Measurements from ENCODE around the gene FCHO1.

FCHO1 gene

DNA sequence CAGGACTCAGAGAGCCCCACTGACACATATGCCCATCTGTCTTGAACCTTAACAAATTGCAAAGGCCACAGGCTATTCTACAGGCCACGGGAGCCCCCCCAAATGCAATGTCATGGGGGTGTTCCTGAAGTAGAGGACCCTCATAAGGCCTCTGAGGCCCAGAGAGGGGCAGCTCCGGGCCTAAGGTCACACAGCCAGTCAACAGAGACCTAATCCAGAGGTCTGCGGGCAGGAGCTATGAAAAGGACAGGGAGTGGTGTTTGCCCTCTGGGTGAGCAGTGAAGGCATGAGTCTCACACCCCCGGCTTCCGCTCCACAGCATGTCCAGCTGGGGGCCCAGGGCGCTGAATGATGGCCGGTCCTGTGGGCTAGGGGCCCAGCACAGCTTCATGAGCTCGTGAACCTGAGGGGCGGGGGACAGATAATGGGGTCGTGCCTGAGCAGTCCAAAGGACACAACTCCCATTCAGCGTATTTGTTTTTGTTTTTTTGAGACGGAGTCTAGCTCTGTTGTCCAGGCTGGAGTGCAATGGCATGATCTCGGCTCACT lies 75.3 kb downstream of the FCHO1 start:
- no peak for DNase-seq

DNA sequence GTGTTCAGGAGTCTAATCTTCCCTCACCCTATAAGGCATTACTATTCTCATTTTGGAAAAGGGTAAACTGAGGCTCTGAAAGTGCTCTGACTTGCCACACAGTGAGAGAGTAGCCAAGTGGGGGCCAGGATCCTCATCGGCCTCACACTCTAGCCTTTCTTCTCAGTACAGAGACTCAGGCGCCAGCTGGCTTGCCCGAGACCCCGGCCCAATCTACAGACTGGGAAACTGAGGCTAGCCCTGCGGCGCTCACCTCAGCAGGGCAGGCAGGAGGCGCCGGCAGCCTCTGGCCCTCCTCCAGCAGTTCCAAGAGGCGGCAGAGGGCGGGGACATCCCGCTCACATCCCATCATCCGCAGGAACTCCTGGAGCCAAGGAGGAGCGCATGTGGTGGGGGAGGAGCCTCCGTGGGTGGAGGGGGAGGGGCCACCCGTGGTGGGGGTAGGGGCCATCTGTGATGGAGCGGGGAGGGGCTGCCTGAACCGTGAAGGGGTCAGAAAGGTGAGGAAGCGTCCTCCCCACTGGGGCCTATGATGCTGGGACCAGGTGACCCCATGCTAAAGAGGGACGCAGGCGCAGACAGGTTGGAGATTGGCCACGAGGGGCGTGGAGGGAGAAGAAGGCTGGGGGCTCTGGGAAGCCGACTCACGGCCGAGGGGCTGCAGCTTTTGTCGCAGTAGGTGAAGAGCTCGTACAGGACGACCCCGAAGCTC lies 78.7 kb downstream of the FCHO1 start:
- peak in 30 of 56 donors; percentile 2 to 71 (median 27) for DNase-seq

DNA sequence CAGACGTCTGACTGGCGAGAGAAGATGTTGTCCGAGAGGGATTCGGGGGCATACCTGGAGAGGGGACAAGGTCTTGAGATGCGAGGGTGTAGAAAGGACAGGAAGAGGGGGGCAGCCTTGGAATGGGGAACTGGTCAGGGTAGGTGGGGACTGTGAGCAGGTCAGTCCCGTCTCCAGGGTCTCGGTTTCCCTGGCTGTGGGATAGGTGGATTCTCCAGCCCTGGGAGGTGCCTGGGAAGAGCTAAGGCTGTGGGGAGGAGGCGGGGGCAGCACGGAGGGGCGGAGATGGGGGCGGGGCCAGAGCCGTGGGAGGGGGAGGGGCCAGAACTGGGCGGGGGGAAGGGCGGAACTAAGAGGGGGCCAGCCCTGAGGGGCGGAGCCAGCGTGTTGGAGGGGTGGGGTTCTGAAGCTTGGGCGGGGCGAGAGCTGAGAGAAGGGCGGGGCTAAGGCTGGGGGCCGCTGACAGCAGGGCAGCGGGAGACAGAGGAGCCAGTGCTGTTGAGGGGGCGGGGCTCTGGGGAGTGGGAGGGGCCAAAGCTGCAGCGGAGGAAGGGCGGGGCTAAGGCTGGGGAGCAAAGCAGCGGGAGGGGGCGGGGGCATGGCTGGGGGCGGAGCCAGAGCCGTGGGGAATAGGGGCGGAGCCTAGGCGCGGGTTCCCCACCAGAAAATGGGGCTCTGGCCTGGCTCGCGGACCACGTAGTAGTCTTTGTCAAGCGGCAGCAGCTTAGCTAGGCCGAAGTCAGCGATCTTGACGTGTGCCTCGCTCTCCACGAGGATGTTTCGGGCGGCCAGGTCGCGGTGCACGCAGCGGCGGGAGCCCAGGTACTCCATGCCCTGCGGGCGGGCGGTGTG lies 79.5 kb downstream of the FCHO1 start:
- peak in 50 of 56 donors; percentile 7 to 91 (median 71) for DNase-seq

DNA sequence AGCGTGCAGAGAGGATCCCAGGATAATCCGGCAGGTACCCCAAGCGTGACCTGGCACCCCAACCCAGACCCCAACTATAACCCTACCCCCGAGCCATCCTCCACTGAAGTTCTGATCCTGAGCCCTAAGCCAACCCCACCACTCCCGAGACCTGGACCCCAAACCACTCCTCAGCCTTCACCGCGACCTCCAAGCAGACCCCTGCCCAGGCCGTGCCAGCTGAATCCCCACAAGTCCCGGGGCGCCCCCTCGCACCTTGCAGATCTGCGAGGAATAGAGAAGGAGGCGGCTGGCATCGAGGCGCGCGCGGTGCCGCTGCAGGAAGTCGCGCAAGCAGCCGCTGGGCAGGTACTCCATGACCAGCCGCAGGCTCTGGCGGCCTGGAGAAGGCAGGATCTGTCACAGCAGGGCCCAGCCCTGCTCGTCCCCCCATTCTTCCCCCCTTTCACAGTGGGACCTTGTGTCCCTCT lies 80.2 kb downstream of the FCHO1 start:
- DNase-seq = peak in 3 of 56 donors; percentile 2 to 19 (median 13)

DNA sequence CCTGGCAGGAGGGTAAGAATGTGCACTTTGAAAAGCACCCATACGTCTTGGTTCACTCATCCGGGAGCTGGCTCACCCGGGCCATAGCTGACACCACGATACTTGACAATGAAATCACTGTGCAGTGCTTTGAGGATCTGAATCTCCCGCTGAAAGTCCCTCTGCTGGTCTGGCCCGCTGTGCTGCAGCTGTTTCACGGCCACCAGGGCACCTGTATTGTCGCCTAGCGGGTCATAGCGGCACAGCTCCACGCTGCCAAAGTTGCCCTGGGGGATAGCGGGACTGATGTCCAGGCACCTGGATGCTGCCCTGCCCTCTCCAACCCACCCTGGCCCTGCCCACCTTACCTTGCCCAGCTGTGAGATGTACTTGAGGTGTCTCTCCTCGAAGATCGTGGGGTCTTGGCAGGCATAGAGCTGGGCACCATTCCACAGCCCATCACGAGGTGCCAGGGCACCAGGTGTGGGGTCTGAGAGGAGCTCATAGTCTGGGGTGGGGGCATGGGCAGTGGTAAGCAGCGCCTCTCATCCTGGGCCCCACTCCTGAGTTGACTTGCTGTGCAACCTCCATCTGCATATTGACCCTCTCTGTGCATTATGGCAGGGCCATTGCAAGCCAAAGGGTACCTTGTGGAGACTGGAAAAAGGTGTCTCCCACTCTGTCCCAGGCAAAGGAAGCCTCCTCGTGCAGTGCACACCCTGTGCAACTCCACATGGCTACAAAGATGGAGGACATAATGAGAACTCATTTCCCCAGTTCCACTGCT lies 81.3 kb downstream of the FCHO1 start:
- no peak for DNase-seq

DNA sequence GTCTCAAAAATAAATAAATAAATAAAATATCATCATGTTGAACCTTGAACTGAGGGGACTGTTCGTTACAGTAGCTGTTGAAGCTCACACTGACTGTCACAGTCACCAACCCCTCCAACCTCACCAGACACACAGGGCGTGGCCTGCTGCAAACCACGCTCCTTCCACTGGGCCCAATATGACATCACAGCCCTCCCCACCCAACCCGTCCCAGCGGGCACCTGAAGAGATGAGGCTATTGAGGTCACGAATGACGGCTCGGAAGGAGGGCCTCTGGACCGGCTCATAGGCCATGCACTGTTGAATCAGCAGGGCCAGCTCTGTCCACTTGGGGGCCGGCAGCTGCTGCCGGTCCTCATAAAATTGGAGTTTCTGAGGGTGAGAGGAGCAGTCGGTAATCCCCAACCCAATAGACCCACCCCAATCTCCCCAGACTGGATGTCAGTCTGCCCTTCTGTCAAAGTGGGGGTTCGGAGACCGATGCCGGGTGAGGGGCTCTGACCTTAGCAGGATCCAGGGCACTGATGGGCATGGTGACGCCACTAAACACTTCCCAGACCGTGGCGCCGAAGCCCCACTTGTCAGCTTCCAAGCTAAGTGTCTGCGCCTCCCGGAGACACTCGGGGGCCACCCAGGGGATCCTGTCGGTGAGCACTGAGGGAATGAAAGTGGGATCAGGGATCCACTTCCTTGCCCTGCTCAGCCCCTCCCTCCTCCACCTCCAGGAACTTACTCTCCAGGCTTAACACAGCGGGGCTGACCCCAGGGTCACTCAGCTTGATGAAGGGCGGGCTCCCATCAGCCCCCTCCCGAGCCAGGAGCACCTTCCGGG lies 83.3 kb downstream of the FCHO1 start:
- DNase-seq = no peak

DNA sequence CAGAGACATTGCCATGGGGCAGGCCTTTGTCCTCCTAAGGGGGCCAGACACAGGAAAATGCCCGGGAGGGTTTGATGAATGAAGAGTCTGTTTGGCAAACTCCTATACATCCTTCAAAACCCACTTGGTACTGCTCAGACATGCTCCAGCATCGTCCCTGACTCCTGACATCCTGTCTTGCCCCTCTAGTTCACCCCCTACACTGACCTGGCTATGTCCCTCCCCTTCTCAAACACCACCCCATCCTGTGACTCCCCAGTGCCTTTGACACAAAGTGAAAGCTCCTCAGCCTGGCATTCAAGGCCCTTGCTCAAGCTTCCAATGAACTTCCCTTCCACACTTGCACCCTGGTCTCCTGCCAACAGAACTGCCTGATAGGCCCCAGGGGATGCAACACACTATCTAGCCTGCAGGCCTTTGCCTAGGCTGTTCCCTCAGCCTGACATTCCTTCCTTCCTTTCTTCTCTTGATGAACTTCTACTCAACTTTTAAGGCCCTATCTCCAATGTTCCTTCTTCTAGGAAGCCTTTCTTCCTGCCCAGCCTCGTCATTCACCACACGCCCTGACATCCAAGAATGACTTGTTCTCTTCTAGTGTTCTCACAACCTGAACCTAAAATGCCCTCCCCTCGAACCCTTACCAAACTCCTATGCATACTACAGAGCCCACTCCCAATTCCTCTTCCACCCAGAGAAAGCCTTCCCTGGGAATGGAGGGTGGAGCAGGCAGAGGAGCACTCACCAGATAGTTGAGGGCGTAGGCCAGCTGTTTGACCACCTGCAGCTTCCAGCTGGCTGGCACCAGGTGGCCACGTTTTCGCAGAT lies 84.1 kb downstream of the FCHO1 start:
- DNase-seq = no peak

DNA sequence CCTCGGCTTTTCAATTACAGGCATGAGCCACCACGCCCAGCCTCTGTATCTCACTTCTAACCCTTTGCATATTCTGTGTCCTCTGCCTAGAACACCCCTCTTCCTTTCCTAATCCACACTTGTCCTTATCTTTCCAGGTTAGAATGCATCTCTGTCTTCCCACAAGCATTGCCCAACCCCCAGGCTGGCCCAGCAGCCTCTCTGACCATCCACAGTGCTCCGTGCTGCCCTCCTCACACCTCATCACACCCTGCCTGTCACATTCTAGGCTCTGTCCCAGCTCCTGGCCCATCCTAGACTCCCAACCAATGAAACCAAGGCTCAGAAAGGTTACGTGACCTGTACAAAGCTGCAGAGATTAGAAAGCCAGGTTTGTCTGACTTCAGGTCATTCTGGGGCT lies 85.3 kb downstream of the FCHO1 start:
- DNase-seq = no peak

DNA sequence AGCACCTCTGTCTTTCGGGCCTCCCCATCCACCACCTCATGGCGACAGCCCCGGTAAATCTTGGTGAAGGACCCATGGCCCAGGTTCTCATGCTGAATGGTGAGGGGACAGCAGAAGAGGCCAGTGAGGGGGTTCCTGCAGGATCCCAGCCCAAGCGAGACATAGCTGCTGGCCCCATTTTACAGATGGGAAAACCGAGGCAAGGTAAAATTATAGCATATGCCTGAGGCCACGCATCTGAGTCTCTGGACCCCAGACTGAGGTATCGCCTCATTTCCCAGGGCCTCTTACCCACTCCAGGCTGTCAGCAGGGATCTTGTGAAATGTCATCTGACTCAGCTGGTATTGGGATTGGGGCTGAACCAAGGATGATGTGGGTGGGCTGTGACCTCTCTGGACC lies 86.7 kb downstream of the FCHO1 start:
- DNase-seq = no peak

Data from amygdala (tissue), 56 donors.